CD14-positive monocyte (primary cell): Measurements from ENCODE around the gene UBAC1. TPM values are rescaled to one million over a fixed set of nuclear protein-coding genes. Genes with fewer than 3 reads are reported as not detected.

ENCODE experiments used
- DNase-seq, 3 donors: peaks; one replicate each; pipeline ENCODE4 v3.0.0-alpha.2; 2011 to 2022
- H2AFZ ChIP-seq: 2 replicates; pipeline ENCODE4 v1.6.0; 2012; ENCODE audit warnings: mild to moderate bottlenecking, low read depth, low read length, inconsistent platforms; ENCODE audit not compliant: insufficient read depth, poor library complexity, severe bottlenecking
- H3K27ac ChIP-seq, 2 donors: 1 replicate in 1 of 2; 2 replicates in 1 of 2; pipeline ENCODE4 v1.5.1; 2012 to 2013; ENCODE audit warnings: low read length in 2 of 2, control low read depth in 1 of 2, inconsistent platforms in 1 of 2, low read depth in 1 of 2, mild to moderate bottlenecking in 1 of 2
- H3K27me3 ChIP-seq, 2 donors: one replicate each; pipeline versions ENCODE4 v1.6.0 to v1.6.1; 2011 to 2013; ENCODE audit warnings: low read length in 2 of 2; ENCODE audit not compliant: control insufficient read depth in 2 of 2, insufficient read depth in 2 of 2
- H3K36me3 ChIP-seq, 2 donors: replicated peaks in 1 of 2; 1 replicate in 1 of 2; 2 replicates in 1 of 2; pipeline versions ENCODE4 v1.5.1 to v1.6.1; 2012 to 2013; ENCODE audit warnings: low read length in 2 of 2, control low read depth in 1 of 2, inconsistent platforms in 1 of 2, mild to moderate bottlenecking in 1 of 2; ENCODE audit not compliant: insufficient read depth in 2 of 2, control insufficient read depth in 1 of 2
- H3K4me1 ChIP-seq, 2 donors: 1 replicate in 1 of 2; 2 replicates in 1 of 2; pipeline versions ENCODE4 v1.5.1 to v1.6.1; 2012 to 2013; ENCODE audit warnings: low read length in 2 of 2, control low read depth in 1 of 2, inconsistent platforms in 1 of 2, mild to moderate bottlenecking in 1 of 2, moderate library complexity in 1 of 2; ENCODE audit not compliant: insufficient read depth in 2 of 2, control insufficient read depth in 1 of 2
- H3K4me2 ChIP-seq: replicated peaks from 2 replicates; pipeline ENCODE3; 2012; ENCODE audit warnings: low read length, moderate library complexity, mild to moderate bottlenecking; ENCODE audit not compliant: poor library complexity, severe bottlenecking; ENCODE audit errors: extremely low read depth
- H3K4me3 ChIP-seq, 3 experiments: fragments of 200-600 bp in 1 of 3; sonication (generic) in 1 of 3; replicated peaks in 1 of 3; 1 replicate in 2 of 3; 2 replicates in 1 of 3; pipeline ENCODE4 v1.5.1; 2011 to 2013; ENCODE audit warnings: low read length in 3 of 3, mild to moderate bottlenecking in 3 of 3, control low read depth in 2 of 3, low read depth in 2 of 3, inconsistent platforms in 1 of 3, moderate library complexity in 1 of 3
- H3K79me2 ChIP-seq: 2 replicates; pipeline ENCODE4 v1.6.0; 2012; ENCODE audit warnings: mild to moderate bottlenecking, control low read depth, inconsistent platforms, low read length, moderate library complexity; ENCODE audit not compliant: insufficient read depth
- H3K9ac ChIP-seq: 2 replicates; pipeline ENCODE4 v1.6.0; 2017; ENCODE audit warnings: low read length, mild to moderate bottlenecking; ENCODE audit not compliant: insufficient read depth, poor library complexity, severe bottlenecking
- H3K9me3 ChIP-seq, 2 donors: replicated peaks in 1 of 2; 1 replicate in 1 of 2; 2 replicates in 1 of 2; pipeline versions ENCODE4 v1.5.1 to v1.6.1; 2012 to 2013; ENCODE audit warnings: low read length in 2 of 2, control low read depth in 1 of 2; ENCODE audit not compliant: control insufficient read depth in 1 of 2, insufficient read depth in 1 of 2
- H4K20me1 ChIP-seq: 2 replicates; pipeline ENCODE4 v1.6.0; 2012; ENCODE audit warnings: mild to moderate bottlenecking, low read length, control low read depth, moderate library complexity; ENCODE audit not compliant: insufficient read depth
- H3K27ac Mint-ChIP-seq, 7 donors: one replicate each; pipeline ENCODE4 v1.8.0; 2020; ENCODE audit warnings: mild to moderate bottlenecking in 7 of 7, mixed read lengths in 7 of 7, moderate library complexity in 6 of 7, inconsistent platforms in 2 of 7
- H3K27me3 Mint-ChIP-seq, 3 donors: one replicate each; pipeline ENCODE4 v1.8.0; 2021 to 2022; ENCODE audit warnings: low read depth in 3 of 3, mild to moderate bottlenecking in 3 of 3, mixed read lengths in 3 of 3, moderate library complexity in 3 of 3, inconsistent platforms in 1 of 3
- H3K36me3 Mint-ChIP-seq, 2 donors: one replicate each; pipeline ENCODE4 v1.8.0; 2020; ENCODE audit warnings: mixed read lengths in 2 of 2, inconsistent platforms in 1 of 2, mild to moderate bottlenecking in 1 of 2
- H3K4me1 Mint-ChIP-seq: one replicate; pipeline ENCODE4 v1.8.0; 2020; ENCODE audit warnings: mild to moderate bottlenecking, mixed read lengths
- H3K4me3 Mint-ChIP-seq, 2 donors: one replicate each; pipeline ENCODE4 v1.8.0; 2020; ENCODE audit warnings: mild to moderate bottlenecking in 2 of 2, mixed read lengths in 2 of 2, moderate library complexity in 1 of 2
- H3K9me3 Mint-ChIP-seq, 7 donors: one replicate each; pipeline ENCODE4 v1.8.0; 2020 to 2022; ENCODE audit warnings: mixed read lengths in 7 of 7, mild to moderate bottlenecking in 6 of 7, moderate library complexity in 6 of 7, inconsistent platforms in 2 of 7
- WGBS: methylation state at CpG from one replicate; pipeline ENCODE4 v1.1.5; 2013; ENCODE audit warnings: missing lambda C conversion rate; ENCODE audit not compliant: insufficient coverage; 5-methylcytosine and 5-hydroxymethylcytosine counted together
- intact Hi-C, 2 donors: fragments of 100-400 bp; cut with micrococcal nuclease; formaldehyde crosslinking; loops; one replicate each; pipeline versions ENCODE4 v1.15.0 to v1.15.1; 2023
- polyA plus RNA-seq, 3 donors: library from polyadenylated mRNA; depleted of rRNA in 1 of 3; unstranded in 2 of 3; stranded (reverse) in 1 of 3; fragments of 300-500 nt in 2 of 3; fragments of >200 nt in 1 of 3; fragmentation: Illumina TruSeq in 2 of 3; gene quantifications; 1 replicate in 2 of 3; 2 replicates in 1 of 3; pipeline ENCODE4 v1.2.3, GENCODE V29; 2012 to 2021
- TF ChIP-seq, protein P1 (sequence below): fragments of 200-600 bp; IDR thresholded peaks from one replicate; pipeline ENCODE4 v1.8.0; 2022; ENCODE audit warnings: antibody characterized with exemption, mild to moderate bottlenecking

UBAC1 gene
- polyA plus RNA-seq, 3 donors: 35.8 to 63.1 (median 52.5) TPM

- Histone ChIP-seq H4K20me1 (no peaks in the 10 kb centered on the region), H3K4me2 (no peak overlapping the region), H3K9me3 (no peaks in the 10 kb centered on the region), H3K36me3 (no peaks in the 10 kb centered on the region), H3K79me2 (no peaks in the 10 kb centered on the region), H3K27ac (no peak overlapping the region), H3K4me3 (no peak overlapping the region), H3K4me1 (peaks cover 13 to 14% of the 10 kb centered on the region in 2 donors), H2AFZ (no peak overlapping the region), H3K9ac (no peak overlapping the region), H3K27me3 (peaks cover 0 to 5% of the 10 kb centered on the region in 2 donors)
- H3K4me1 Mint-ChIP-seq: peaks cover 9% of the 10 kb centered on the region
- H3K36me3 Mint-ChIP-seq: no peaks in the 10 kb centered on the region
- peaks cover 0 to 1% (median 0%) of the 10 kb centered on the region in 7 donors for H3K9me3 Mint-ChIP-seq
- intact Hi-C loops: no loop called here
- TF ChIP-seq, protein P1, sequence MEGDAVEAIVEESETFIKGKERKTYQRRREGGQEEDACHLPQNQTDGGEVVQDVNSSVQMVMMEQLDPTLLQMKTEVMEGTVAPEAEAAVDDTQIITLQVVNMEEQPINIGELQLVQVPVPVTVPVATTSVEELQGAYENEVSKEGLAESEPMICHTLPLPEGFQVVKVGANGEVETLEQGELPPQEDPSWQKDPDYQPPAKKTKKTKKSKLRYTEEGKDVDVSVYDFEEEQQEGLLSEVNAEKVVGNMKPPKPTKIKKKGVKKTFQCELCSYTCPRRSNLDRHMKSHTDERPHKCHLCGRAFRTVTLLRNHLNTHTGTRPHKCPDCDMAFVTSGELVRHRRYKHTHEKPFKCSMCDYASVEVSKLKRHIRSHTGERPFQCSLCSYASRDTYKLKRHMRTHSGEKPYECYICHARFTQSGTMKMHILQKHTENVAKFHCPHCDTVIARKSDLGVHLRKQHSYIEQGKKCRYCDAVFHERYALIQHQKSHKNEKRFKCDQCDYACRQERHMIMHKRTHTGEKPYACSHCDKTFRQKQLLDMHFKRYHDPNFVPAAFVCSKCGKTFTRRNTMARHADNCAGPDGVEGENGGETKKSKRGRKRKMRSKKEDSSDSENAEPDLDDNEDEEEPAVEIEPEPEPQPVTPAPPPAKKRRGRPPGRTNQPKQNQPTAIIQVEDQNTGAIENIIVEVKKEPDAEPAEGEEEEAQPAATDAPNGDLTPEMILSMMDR: no peak
- no peak overlapping the region for H3K4me3 Mint-ChIP-seq
- DNase-seq: no peak
- H3K27me3 Mint-ChIP-seq: peaks cover 6 to 16% (median 6%) of the 10 kb centered on the region in 3 donors
- 90% methylated on average over 12 of the region's 14 CpGs for whole genome bisulfite sequencing
- H3K27ac Mint-ChIP-seq: peak overlapping the region in 1 of 7 donors; percentile 40
Observed at GRCh38 chr9:135985459-135985774, 24.2 kb upstream of the UBAC1 start.

DNA sequence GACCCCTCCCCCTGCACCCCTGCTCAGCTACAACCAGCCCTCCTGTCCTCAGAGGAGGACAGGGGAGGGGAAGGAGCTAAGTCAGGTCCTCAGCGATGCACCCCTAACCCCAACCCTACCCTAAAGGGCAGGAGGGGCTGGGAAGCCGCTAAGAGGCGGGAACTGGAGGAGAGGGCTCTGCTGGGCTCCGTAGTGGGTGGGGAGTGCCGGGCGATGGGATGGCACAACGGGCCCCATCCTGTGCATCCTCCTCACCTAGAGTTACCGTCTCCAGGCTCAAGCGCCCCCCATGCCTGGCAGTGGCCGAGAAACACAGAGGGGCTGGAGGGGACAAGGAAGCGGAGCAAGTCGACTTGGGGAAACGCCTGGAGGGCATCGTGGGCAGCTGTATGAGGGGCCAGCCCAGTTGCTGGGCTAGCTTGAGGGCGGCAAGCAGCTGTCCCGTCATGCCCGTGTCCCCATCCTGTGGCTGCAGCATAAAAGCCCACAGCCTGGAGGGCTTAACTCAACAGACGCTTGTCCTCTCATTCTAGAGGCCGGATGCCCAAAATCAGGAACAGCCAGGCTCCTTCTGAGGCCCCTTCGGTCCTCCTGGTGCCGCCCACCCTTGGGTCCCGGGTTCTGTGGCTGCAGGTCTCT lies 23.0 kb upstream of the UBAC1 start:
- no peaks in the 10 kb centered on the region for H3K36me3 Mint-ChIP-seq
- DNase-seq: no peak
- peaks cover 6 to 17% (median 10%) of the 10 kb centered on the region in 3 donors for H3K27me3 Mint-ChIP-seq
- H3K36me3 ChIP-seq: no peaks in the 10 kb centered on the region
- TF ChIP-seq, protein P1: no peak
- H3K27me3 ChIP-seq: peaks cover 0 to 9% of the 10 kb centered on the region in 2 donors
- no peaks in the 10 kb centered on the region for H4K20me1 ChIP-seq
- H3K4me3 ChIP-seq: no peak overlapping the region
- H3K27ac Mint-ChIP-seq: no peak overlapping the region
- 73% methylated on average over 19 of the region's 22 CpGs for WGBS
- no peak overlapping the region for H3K4me3 Mint-ChIP-seq
- H3K27ac ChIP-seq: no peak overlapping the region
- H3K9ac ChIP-seq: no peak overlapping the region
- H3K4me2 ChIP-seq: no peak overlapping the region
- peaks cover 2% of the 10 kb centered on the region for H3K4me1 Mint-ChIP-seq
- peaks cover 1 to 7% of the 10 kb centered on the region in 2 donors for H3K4me1 ChIP-seq
- H3K9me3 Mint-ChIP-seq: peaks cover 0 to 1% (median 0%) of the 10 kb centered on the region in 7 donors
- H2AFZ ChIP-seq: no peak overlapping the region
- no peaks in the 10 kb centered on the region for H3K79me2 ChIP-seq
- intact Hi-C loops: no loop called here
- no peaks in the 10 kb centered on the region for H3K9me3 ChIP-seq
